NK-92 (cell line): ENCODE measurements around the gene PRSS1.
"Not testable (repeated sequence)": the region's sequence is repeated elsewhere in the genome, so short reads cannot be mapped to it uniquely, and the experiment has no call there.

Experiments
- DNase-seq: peaks from one replicate; lab custom pipeline; 2025; ENCODE audit not compliant: unreplicated experiment; lab: John Stamatoyannopoulos, UW

The PRSS1 gene

DNA sequence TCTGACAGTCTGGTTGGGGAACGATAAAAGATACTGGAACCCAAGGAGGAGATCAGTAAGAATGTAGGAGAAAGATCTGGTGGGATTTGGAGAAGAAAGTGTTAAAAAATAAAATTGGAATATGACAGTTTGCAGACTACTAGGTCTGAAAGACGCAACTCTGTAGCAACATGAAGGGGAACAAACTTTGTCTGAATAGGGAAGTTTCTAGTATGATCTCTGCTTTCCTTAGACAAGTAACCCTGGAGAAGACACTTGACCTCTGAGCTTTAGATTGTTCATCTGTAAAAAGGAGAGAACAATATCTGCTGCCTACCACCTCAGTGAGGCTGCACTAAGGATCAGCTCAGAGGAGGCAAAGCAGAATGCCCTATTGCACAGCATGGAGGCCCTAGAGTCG is 3.0 kb upstream of the PRSS1 start:
- DNase-seq, result no peak

DNA sequence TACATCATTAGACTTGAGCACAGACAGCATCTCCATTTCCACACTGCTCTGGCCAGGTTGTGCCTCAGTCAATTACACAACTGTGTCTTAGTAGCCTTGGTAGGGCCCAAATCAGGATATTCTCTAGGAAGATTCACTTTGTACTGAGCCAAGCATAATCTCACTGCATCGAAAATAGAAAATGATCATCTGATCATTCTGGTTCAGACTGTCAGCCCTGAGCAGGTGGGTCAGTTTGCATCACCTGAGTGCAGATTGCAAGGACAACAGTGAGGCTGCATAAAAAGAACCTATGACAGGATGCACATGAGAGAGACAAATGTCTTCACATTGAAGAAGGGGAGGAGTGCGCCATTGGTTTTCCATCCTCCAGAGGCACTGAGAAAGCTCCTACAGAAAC is 862 bp upstream of the PRSS1 start:
- DNase-seq, result not testable (repeated sequence)

DNA sequence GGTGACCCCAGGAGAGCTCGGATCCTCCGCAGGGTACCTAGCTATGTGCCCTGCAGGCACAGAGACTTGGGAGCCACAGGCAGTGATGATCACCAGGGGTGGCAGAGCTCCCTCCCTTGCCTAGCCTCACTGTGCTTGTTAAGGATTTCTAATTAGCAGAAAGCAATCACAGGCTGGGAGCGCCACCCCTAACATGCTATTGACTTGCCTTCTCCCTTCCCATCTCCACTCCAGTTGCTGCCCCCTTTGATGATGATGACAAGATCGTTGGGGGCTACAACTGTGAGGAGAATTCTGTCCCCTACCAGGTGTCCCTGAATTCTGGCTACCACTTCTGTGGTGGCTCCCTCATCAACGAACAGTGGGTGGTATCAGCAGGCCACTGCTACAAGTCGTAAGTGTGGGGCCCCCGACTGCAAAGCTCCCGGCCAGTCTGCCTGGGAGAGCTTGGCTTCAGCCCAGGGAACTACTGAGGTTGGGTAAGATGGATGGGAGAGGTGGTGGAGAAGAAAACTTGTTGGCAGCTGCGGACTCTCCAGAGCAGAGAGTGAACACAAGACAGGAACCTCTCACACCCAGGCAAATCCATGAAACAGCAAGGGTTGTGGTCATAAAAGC is 1.2 kb downstream of the PRSS1 start:
- DNase-seq, result no peak

DNA sequence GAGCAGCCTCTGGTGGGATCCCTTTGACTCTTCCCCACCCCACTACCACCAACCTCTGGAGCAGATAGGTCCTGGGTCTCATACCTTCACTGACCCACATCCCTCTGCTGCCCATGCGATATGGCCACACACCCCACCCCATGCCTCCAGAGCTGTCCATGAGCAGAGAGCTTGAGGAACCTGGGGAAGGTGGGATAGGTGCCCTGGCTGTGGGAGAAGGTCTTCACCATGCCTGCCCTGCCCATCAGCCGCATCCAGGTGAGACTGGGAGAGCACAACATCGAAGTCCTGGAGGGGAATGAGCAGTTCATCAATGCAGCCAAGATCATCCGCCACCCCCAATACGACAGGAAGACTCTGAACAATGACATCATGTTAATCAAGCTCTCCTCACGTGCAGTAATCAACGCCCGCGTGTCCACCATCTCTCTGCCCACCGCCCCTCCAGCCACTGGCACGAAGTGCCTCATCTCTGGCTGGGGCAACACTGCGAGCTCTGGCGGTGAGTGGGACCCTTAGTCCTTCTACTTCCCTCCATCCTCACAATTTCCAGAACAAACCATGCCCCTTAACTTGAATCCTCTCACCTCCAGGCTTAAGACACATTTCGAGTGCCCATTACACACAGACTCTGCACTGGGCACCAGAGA is 2.4 kb downstream of the PRSS1 start:
- not testable (repeated sequence) for DNase-seq

DNA sequence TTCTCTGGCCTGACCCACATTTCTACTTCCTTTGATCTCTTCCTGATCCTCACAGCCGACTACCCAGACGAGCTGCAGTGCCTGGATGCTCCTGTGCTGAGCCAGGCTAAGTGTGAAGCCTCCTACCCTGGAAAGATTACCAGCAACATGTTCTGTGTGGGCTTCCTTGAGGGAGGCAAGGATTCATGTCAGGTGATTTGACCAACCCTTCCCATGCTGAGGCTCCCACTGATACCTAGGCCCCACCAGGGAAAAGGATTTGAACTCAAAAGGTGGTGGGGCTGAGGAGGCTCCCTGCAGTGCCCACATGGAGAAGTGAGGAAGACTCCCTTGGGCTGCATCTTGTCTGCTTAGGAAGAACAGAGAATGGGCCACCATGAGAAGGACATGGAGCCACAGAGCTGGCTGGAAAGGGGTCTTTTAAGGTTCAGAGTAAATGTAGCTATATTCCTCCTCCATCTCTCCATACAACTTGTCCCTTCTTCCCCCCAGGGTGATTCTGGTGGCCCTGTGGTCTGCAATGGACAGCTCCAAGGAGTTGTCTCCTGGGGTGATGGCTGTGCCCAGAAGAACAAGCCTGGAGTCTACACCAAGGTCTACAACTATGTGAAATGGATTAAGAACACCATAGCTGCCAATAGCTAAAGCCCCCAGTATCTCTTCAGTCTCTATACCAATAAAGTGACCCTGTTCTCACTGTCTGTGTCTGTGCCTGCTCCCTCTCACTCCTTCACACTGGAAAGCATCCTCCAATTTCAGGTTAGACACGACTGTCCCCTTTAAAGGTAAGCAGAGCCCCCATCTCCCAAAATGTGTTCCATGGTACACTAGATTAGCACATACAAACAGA is 3.3 kb downstream of the PRSS1 start:
- DNase-seq, result no peak

DNA sequence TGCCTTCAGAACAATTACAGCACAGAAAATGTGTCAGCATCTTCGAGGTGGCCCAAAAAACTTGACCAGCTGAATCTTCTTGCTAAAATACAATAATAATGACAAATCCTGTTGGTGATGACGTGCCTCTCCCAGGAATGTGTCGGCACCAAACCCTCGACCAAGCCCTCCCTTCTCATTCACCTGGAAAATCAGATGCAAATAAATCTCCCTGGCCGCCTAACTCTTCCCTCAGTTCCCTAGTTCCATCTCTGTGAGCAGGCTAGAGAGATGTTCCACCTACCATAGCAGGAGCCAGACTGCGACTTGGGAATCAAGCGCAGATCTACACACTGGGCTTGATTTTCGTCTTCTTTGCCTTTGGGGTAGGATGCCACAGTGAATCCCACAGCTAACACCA is 4.1 kb downstream of the PRSS1 start:
- no peak for DNase-seq

DNA sequence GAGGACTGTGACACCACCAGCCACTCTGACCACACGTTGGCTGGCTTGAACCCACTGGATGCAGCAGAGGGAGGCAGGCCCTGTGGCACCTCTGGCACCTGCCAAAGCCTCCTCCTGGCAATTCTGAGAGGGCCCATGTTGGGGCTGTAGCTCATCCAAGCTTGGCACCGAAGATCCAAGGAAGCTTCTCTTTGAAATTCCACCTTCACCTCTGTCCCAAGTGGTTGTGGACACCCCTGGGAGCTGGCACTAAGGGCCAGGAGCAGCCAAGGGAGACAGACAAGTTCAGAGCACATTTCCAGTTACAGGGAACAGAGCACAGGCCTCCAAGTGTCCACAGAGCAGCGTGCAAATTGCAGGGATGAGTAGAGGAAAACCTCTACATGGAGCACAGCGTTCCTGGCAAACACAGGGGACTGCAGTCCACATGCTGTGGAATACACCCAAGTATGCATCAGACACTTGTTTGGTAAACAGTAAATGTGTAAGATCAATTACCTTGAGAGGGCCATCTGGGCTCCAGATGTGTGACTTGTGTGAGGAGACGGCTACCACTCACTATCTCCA is 4.7 kb downstream of the PRSS1 start:
- DNase-seq, result not testable (repeated sequence)

DNA sequence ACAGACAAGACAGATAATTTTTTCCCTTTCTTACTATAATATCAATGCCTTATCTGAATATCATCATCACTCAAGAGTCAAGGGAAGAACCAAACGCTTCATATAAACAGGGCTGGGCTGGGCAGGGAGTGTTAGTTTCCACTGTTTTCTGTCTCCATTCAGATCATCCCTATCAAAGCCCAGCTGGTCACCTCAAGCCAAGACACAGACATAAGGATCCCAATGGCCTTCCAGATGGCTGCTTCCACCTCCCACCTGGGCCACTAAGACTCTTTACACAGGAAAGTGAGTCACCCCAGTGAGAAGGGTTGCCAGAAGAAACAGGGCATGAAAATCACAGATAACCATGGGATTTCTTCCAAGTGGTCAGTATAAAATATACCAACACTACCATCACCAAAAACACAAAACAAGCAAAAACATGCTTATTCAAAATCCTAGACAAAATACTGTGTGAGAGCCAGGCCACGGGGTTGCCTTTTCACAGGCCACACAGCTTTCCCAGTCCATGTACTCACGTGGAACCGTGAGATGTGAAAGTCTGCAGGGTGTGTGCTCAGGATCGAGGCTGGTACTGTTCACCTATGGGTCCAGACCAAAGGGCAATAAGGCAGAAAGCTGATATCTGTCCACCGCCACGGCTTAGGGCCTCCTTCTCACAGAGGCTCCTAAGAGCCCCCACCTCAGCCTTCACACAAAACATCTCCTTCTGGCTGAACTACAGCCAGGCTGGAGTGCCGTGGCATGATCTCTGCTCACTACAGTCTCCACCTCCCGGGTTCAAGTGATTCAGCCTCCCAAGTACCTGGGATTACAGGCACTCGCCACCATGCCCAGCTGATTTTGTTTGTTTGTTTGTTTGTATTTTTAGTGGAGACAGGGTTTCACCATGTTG is 5.7 kb downstream of the PRSS1 start:
- no peak for DNase-seq

DNA sequence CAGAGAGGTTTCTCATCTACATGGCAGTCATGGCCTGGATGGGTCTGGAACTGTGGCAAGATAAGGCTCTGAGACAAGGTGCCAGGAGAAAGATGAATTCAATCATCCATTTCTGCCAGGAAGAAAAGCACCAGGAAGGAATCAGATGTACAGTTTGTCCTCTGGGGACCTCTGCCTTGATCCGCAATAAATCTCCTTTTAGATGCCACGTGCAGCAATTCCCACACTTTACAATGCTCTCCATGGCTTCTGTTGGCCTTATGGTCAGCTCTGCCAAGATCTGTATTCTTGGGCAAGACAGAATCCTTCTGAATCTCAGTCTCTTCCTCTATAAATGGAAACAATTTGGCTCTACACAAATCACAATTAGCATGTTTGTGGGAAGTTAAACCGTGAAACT is 9.0 kb downstream of the PRSS1 start:
- not testable (repeated sequence) for DNase-seq

DNA sequence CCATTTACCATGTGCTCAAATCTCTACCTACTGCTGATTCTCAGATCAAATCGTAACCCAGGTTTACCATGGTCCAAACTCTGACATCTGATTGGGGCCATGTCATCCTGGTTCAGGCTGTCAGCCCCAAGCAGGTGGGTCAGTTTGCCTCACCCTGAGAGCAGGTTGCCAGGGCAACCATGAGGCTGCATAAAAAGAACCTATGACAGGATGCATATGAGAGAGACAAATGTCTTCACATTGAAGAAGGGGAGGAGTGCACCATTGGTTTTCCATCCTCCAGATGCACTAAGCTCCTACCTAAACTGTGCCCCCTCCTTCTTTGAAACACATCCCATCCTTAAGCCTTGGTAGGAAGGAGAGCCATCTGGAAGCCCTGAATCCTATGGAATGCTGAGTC is 10.2 kb downstream of the PRSS1 start:
- no peak for DNase-seq

DNA sequence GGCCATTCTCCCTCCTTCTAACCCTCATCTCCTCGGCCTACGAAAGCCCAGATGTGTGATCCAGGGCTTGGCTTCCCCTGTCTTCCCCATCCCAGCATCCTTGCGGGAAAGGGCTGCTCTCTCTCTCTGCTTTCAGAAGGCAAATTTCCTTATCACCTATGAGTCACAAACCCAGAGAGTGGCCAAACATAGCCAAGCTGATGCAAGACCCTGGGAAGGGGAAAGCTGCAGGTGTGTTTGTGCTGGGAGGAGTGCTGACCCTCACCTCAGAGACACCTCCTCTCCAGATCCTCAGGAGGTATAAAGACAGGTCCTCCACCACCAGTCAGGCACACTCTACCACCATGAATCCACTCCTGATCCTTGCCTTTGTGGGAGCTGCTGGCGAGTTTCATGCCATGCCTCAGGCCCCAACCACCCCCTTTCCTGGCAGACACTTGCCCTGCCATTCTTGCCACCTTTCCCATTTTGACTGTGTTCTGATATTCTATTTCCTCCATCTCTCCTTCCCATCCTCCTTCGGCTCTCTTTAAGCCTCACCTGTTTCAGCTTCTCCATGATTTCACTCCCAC is 10.9 kb downstream of the PRSS1 start:
- no peak for DNase-seq

DNA sequence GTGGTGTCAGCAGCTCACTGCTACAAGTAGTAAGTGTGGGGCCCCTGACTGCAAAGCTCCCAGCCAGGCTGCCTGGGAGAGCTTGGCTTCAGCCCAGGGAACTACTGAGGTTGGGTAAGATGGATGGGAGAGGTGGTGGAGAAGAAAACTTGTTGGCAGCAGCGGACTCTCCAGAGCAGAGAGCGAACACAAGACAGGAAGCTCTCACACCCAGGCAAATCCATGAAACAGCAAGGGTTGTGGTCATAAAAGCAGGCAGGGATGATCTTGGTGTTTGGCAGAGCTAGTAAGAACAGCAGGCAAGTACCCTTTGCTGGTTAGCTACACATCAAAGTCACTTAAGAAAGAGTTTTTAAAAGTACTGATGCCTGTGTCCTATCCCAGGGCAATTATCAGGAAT is 12.3 kb downstream of the PRSS1 start:
- not testable (repeated sequence) for DNase-seq

DNA sequence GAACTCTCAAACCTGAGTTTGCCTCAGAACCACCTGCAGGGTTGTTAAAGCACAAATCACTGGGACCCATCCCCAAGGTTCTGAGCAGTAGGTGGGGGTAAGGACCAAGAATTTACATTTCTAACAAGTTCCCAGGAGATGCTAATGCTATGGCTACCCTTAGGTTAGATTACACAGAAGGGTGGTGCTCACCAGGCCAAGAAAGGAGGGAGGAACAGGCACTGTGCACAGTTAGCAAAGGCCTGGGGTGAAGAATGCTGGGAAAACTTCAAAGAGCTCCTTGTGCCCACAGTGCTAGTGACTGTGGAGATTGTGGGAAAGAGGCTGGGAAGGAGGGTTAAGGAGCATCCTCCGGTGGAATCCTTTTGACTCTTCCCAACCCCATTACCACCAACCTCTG is 12.8 kb downstream of the PRSS1 start:
- DNase-seq, result no peak

DNA sequence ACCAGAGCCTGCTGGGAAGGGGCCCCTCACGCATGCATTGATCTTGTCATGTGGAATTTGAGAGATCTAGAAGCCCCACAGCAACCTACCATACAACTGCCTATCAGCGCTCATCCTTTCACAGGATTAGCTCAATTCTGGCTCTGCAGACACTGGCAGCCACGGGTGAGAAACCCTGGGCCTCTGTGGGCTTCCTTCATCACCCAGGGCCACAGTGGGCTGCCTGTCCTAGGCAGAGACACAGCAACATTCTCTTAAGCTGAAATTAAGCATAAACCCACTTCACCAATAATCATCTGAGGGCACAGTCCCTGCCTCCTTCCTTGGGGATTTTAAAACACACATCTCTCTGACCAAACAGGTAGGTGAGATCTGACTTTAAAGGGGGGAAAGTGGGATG is 18.2 kb downstream of the PRSS1 start:
- no peak for DNase-seq

DNA sequence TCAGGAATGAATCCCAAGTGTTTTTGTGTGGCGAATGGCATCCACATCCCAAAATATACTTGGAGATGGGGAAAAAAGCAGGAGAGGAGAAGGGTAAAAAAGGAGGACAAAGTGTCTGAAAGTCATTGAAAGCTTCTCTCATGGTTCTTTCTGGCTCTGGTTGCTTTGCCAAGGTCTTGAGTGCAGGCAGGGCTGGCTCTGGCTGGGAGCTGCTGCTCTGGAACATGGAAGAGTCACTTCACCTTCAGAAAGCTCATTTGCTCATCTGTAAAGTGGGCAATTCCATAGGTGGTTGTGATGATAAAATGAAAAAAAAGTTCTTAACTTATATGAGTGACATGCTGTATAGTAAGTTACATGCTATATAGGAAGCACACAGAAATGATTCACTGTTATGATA is 18.6 kb downstream of the PRSS1 start:
- DNase-seq, result no peak

DNA sequence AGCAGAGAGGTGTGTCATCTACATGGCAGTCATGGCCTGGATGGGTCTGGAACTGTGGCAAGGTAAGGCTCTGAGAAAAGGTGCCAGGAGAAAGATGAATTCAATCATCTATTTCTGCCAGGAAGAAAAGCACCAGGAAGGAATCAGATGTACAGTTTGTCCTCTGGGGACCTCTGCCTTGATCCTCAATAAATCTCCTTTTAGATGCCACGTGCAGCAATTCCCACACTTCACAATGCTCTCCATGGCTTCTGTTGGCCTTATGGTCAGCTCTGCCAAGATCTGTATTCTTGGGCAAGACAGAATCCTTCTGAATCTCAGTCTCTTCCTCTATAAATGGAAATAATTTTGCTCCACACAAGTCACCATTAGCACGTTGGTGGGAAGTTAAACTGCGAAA is 19.6 kb downstream of the PRSS1 start:
- not testable (repeated sequence) for DNase-seq

DNA sequence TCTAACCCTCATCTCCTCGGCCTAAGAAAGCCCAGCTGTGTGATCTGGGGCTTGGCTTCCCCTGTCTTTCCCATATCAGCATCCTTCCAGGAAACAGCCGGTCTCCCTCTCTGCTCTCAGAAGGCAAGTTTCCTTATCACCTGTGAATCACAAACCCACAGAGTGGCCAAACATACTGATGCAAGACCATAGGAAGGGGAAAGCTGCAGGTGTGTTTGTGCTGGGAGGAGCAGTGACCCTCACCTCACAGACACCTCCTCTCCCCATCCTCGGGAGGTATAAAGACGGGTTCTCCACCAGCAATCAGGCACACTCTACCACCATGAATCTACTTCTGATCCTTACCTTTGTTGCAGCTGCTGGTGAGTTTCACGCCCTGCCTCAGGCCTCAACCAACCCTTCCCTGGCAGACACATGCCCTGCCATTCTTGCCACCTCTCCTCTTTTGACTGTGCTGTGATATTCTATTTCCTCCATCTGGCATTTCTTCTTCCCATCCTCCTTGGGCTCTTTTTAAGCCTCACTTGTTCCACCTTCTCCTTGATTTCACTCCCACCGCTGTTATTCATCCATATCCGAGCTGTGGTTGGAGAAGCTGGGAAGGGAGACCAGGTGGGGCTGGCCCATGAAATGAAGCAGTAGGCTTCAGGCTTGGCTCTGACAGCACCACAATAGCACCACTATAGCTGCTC is 21.5 kb downstream of the PRSS1 start, which contains the start of gene PRSS2:
TSS of gene PRSS2 (plus strand) at position 310 of the 692 bp plus-strand sequence. CDS start at position 323, 13 bp downstream.
- no peak for DNase-seq

DNA sequence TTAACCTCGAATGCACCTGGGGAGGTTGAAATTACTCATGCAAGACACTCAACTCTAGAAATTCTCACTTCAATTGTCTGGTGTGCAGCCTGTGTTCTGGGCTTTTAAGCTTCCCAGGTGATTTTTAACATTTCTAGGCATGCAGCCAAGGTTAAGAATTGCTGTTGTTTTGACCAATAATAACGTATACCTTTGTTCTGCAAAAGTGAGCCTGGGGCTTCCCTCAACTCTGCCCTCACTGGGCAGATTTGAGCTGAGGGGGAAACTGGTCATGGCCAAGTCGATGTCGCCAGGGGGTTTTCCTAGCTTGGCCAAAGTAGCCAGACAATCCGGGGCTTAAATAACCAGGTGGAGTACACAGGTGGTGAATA is 22.1 kb downstream of the PRSS1 start:
- DNase-seq, result no peak

DNA sequence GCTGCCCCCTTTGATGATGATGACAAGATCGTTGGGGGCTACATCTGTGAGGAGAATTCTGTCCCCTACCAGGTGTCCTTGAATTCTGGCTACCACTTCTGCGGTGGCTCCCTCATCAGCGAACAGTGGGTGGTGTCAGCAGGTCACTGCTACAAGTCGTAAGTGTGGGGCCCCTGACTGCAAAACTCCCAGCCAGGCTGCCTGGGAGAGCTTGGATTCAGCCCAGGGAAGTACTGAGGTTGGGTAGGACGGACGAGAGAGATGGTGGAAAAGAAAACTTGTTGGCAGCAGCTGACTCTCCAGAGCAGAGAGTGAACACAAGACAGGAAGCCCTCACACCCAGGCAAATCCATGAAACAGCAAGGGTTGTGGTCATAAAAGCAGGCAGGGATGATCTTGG is 22.8 kb downstream of the PRSS1 start:
- no peak for DNase-seq

DNA sequence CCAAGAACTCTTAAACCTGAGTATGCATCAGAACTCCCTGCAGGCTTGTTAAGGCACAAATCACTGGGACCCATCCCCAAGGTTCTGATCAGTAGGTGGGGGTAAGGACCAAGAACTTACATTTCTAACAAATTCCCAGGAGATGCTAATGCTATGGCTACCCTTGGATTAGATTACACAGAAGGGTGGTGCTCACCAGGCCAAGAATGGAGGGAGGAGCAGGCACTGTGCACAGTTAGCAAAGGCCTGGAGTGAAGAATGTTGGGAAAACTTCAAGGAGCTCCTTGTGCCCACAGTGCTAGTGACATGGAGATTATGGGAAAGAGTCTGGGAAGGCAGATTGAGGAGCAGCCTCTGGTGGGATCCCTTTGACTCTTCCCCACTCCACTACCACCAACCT is 23.4 kb downstream of the PRSS1 start:
- no peak for DNase-seq
